Loucy (cell line): ENCODE results near the gene SULT1A3.

Experiments
- H2AFZ ChIP-seq: fragments of 200-600 bp; sonication (generic); 2 replicates; pipeline ENCODE4 v1.6.0; 2016; ENCODE audit warnings: antibody characterized with exemption, mild to moderate bottlenecking, low read length, moderate library complexity
- H3F3A ChIP-seq: fragments of 200-600 bp; 2 replicates; pipeline ENCODE4 v1.6.0; 2016; ENCODE audit warnings: antibody characterized with exemption, low read depth, mild to moderate bottlenecking
- H3K27me3 ChIP-seq: fragments of 200-600 bp; sonication (generic); 2 replicates; pipeline ENCODE4 v1.6.1; 2014; ENCODE audit warnings: low read length, mild to moderate bottlenecking; ENCODE audit not compliant: insufficient read depth, poor library complexity, severe bottlenecking
- H3K36me3 ChIP-seq: fragments of 200-600 bp; sonication (generic); 2 replicates; pipeline ENCODE4 v1.6.1; 2016; ENCODE audit warnings: low read length; ENCODE audit not compliant: insufficient read depth
- H3K4me1 ChIP-seq: fragments of 200-600 bp; sonication (generic); 2 replicates; pipeline ENCODE4 v1.5.1; 2014; ENCODE audit warnings: low read length, mild to moderate bottlenecking; ENCODE audit not compliant: insufficient read depth, poor library complexity, severe bottlenecking
- H3K4me2 ChIP-seq: fragments of 200-600 bp; sonication (generic); 2 replicates; pipeline ENCODE4 v1.6.0; 2014; ENCODE audit warnings: antibody characterized with exemption, low read length, low read depth, mild to moderate bottlenecking; ENCODE audit not compliant: poor library complexity, severe bottlenecking
- H3K4me3 ChIP-seq: fragments of 200-600 bp; sonication (generic); 2 replicates; pipeline ENCODE4 v1.5.1; 2014; ENCODE audit warnings: low read length, mild to moderate bottlenecking, mixed read lengths; ENCODE audit not compliant: poor library complexity, severe bottlenecking
- H3K79me2 ChIP-seq: fragments of 200-600 bp; sonication (generic); 2 replicates; pipeline ENCODE4 v1.6.1; 2014; ENCODE audit warnings: low read length; ENCODE audit not compliant: insufficient read depth
- H3K9ac ChIP-seq: fragments of 200-600 bp; sonication (generic); 2 replicates; pipeline ENCODE4 v1.6.0; 2014; ENCODE audit warnings: mild to moderate bottlenecking, low read depth, low read length, moderate library complexity; ENCODE audit not compliant: poor library complexity, severe bottlenecking
- H3K9me2 ChIP-seq: fragments of 200-600 bp; sonication (generic); replicated peaks from 2 replicates; pipeline ENCODE4 v1.6.1; 2016; ENCODE audit warnings: low read depth, low read length, mixed read lengths
- H3K9me3 ChIP-seq: fragments of 200-600 bp; sonication (generic); 2 replicates; pipeline ENCODE4 v1.6.1; 2014; ENCODE audit warnings: mild to moderate bottlenecking, antibody characterized with exemption, low read length, low read depth; ENCODE audit not compliant: insufficient read depth
- H4K20me1 ChIP-seq: fragments of 200-600 bp; sonication (generic); 2 replicates; pipeline ENCODE4 v1.6.0; 2014; ENCODE audit warnings: antibody characterized with exemption, low read length, mild to moderate bottlenecking; ENCODE audit not compliant: insufficient read depth, poor library complexity, severe bottlenecking
- EZH2phosphoT487 ChIP-seq: fragments of 200-600 bp; IDR thresholded peaks from 2 replicates; pipeline ENCODE4 v1.6.1; 2018; ENCODE audit warnings: antibody characterized with exemption, mild to moderate bottlenecking, moderate library complexity, borderline replicate concordance
- TF ChIP-seq, protein P1 (sequence below): fragments of 200-600 bp; sonication (generic); conservative IDR thresholded peaks from 2 replicates; pipeline ENCODE4 v1.5.1; 2014; ENCODE audit warnings: mild to moderate bottlenecking, antibody characterized with exemption, low read length

Gene SULT1A3

DNA sequence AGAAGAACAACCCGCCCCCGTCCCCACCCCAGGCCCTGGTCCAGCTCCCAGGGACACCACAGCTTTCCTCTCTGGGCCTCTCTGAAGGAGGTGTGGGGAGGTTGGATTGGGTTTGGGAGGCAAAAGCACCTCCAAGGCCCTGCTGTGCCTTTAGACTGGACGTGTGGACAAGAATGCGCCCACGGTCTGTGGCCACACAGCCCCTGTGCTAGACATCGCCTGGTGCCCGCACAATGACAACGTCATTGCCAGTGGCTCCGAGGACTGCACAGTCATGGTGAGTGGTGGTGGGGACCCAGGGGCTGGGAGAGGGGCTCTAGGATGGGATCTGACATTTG, 12.6 kb upstream of the SULT1A3 start:
- Histone ChIP-seq H3K36me3 (peaks cover 14% of the 10 kb centered on the region; the same call in 1 of the 2 replicates), H3K4me2 (peak overlapping the region; percentile 100), H2AFZ (no peak overlapping the region), H3F3A (peaks cover 7% of the 10 kb centered on the region; the same call in 1 of the 2 replicates), H3K9ac (peak overlapping the region; percentile 100), H3K4me3 (peak overlapping the region; percentile 96), H3K9me2 (no peaks in the 10 kb centered on the region), H3K4me1 (peaks cover 33% of the 10 kb centered on the region), H3K9me3 (no peaks in the 10 kb centered on the region), H4K20me1 (peaks cover 22% of the 10 kb centered on the region), H3K27me3 (no peaks in the 10 kb centered on the region), H3K79me2 (peaks cover 53% of the 10 kb centered on the region)
- no peak for TF ChIP-seq EZH2phosphoT487
- TF ChIP-seq, protein P1, sequence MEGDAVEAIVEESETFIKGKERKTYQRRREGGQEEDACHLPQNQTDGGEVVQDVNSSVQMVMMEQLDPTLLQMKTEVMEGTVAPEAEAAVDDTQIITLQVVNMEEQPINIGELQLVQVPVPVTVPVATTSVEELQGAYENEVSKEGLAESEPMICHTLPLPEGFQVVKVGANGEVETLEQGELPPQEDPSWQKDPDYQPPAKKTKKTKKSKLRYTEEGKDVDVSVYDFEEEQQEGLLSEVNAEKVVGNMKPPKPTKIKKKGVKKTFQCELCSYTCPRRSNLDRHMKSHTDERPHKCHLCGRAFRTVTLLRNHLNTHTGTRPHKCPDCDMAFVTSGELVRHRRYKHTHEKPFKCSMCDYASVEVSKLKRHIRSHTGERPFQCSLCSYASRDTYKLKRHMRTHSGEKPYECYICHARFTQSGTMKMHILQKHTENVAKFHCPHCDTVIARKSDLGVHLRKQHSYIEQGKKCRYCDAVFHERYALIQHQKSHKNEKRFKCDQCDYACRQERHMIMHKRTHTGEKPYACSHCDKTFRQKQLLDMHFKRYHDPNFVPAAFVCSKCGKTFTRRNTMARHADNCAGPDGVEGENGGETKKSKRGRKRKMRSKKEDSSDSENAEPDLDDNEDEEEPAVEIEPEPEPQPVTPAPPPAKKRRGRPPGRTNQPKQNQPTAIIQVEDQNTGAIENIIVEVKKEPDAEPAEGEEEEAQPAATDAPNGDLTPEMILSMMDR = no peak

DNA sequence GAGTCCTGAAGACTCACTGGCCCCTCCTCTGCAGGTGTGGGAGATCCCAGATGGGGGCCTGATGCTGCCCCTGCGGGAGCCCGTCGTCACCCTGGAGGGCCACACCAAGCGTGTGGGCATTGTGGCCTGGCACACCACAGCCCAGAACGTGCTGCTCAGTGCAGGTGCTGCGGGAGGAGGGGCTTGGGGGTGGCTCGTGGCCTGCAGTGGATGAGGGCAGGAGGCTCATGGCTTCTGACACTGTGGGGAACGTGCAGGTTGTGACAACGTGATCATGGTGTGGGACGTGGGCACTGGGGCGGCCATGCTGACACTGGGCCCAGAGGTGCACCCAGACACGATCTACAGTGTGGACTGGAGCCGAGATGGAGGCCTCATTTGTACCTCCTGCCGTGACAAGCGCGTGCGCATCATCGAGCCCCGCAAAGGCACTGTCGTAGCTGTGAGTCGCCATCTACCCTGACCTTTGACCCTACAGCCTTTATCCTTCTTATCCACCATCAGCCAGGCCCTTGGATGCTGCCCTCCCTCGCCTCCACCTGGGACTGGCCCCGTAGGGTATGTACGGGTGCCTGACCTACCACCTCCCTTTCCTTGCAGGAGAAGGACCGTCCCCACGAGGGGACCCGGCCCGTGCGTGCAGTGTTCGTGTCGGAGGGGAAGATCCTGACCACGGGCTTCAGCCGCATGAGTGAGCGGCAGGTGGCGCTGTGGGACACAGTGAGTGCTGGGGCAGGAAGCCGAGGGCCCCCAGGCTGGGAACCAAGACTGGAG, 12.1 kb upstream of the SULT1A3 start:
- Histone ChIP-seq H3K27me3 (no peaks in the 10 kb centered on the region), H3K9ac (peak overlapping the region; percentile 100), H3K9me3 (no peaks in the 10 kb centered on the region), H3K4me1 (peaks cover 33% of the 10 kb centered on the region), H3K79me2 (peaks cover 53% of the 10 kb centered on the region), H3K4me3 (peak overlapping the region; percentile 96), H4K20me1 (peaks cover 22% of the 10 kb centered on the region), H3F3A (peaks cover 7% of the 10 kb centered on the region; the same call in 1 of the 2 replicates), H3K4me2 (peak overlapping the region; percentile 100), H2AFZ (no peak overlapping the region), H3K9me2 (no peaks in the 10 kb centered on the region), H3K36me3 (peaks cover 14% of the 10 kb centered on the region; the same call in 1 of the 2 replicates)
- TF ChIP-seq, protein P1 = peak; percentile 85
- TF ChIP-seq EZH2phosphoT487 = no peak

DNA sequence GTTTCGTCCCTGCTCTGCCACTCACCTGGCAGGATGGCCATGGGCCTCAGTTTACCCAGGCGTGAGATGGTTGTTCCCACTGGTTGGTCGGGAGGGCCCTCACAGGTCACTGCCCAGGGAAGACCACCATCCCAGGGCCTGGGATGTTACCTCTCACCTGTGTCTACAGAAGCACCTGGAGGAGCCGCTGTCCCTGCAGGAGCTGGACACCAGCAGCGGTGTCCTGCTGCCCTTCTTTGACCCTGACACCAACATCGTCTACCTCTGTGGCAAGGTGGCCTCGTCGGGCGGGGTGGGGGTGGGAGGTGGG, 11.5 kb upstream of the SULT1A3 start:
- H3K9me2 ChIP-seq = no peaks in the 10 kb centered on the region
- H3K4me3 ChIP-seq = peak overlapping the region; percentile 96
- H3K27me3 ChIP-seq = no peaks in the 10 kb centered on the region
- H4K20me1 ChIP-seq = peaks cover 22% of the 10 kb centered on the region
- H2AFZ ChIP-seq = no peak overlapping the region
- peaks cover 14% of the 10 kb centered on the region; the same call in 1 of the 2 replicates for H3K36me3 ChIP-seq
- peak overlapping the region; percentile 100 for H3K9ac ChIP-seq
- no peaks in the 10 kb centered on the region for H3K9me3 ChIP-seq
- peaks cover 7% of the 10 kb centered on the region; the same call in 1 of the 2 replicates for H3F3A ChIP-seq
- TF ChIP-seq, protein P1 = no peak
- TF ChIP-seq EZH2phosphoT487 = no peak
- peaks cover 52% of the 10 kb centered on the region for H3K79me2 ChIP-seq
- peak overlapping the region; percentile 100 for H3K4me2 ChIP-seq
- peaks cover 32% of the 10 kb centered on the region for H3K4me1 ChIP-seq
